Karpas-422 (cell line): ENCODE data around the gene CDHR4. TPM values are rescaled to one million over a fixed set of nuclear protein-coding genes. Genes with fewer than 3 reads are reported as not detected.

Experiments
- DNase-seq: peaks from one replicate; pipeline ENCODE4 v3.0.0-alpha.2; 2015
- H2AFZ ChIP-seq: fragments of 200-600 bp; sonication (generic); 2 replicates; pipeline ENCODE4 v1.6.1; 2014; ENCODE audit warnings: antibody characterized with exemption, low read length, mixed read lengths
- H3K27ac ChIP-seq: fragments of 200-600 bp; sonication (generic); 2 replicates; pipeline ENCODE4 v1.5.1; 2014; ENCODE audit warnings: mild to moderate bottlenecking, low read length, moderate library complexity
- H3K27me3 ChIP-seq: fragments of 200-600 bp; sonication (generic); 2 replicates; pipeline ENCODE4 v1.6.1; 2014; ENCODE audit warnings: low read length, mixed read lengths
- H3K36me3 ChIP-seq: fragments of 200-600 bp; sonication (generic); 2 replicates; pipeline ENCODE4 v1.6.1; 2014; ENCODE audit warnings: low read length, mixed read lengths; ENCODE audit not compliant: insufficient read depth
- H3K4me1 ChIP-seq: fragments of 200-600 bp; sonication (generic); 2 replicates; pipeline ENCODE4 v1.6.1; 2014; ENCODE audit warnings: mild to moderate bottlenecking, low read length, mixed read lengths
- H3K4me2 ChIP-seq: fragments of 200-600 bp; sonication (generic); 2 replicates; pipeline ENCODE4 v1.6.1; 2014; ENCODE audit warnings: low read length, low read depth, mild to moderate bottlenecking; ENCODE audit not compliant: poor library complexity, severe bottlenecking
- H3K4me3 ChIP-seq: fragments of 200-600 bp; sonication (generic); 2 replicates; pipeline ENCODE4 v1.5.1; 2014; ENCODE audit warnings: mild to moderate bottlenecking, antibody characterized with exemption, low read length, mixed read lengths
- H3K79me2 ChIP-seq: fragments of 200-600 bp; sonication (generic); 2 replicates; pipeline ENCODE4 v1.6.1; 2014; ENCODE audit warnings: mild to moderate bottlenecking, low read length, mixed read lengths
- H3K9ac ChIP-seq: fragments of 200-600 bp; sonication (generic); 2 replicates; pipeline ENCODE4 v1.6.0; 2014; ENCODE audit warnings: low read length
- H3K9me2 ChIP-seq: fragments of 200-600 bp; sonication (generic), shearing (Covaris generic); replicated peaks from 2 replicates; pipeline ENCODE4 v1.6.0; 2014; ENCODE audit warnings: mild to moderate bottlenecking, low read length, moderate library complexity; ENCODE audit not compliant: insufficient read depth
- H3K9me3 ChIP-seq: fragments of 300-700, 200-600 bp; sonication (generic); 2 replicates; pipeline ENCODE4 v1.6.1; 2014; ENCODE audit warnings: low read length, mixed read lengths
- H4K20me1 ChIP-seq: fragments of 200-600 bp; sonication (generic); 2 replicates; pipeline ENCODE4 v1.6.1; 2014; ENCODE audit warnings: mild to moderate bottlenecking, antibody characterized with exemption, low read length, low read depth; ENCODE audit not compliant: insufficient read depth
- total RNA-seq: library from RNA; depleted of rRNA; stranded (reverse); fragments of >200 nt; shearing (Covaris generic); gene quantifications from 2 replicates; pipeline ENCODE4 v1.2.3, GENCODE V29; 2014; ENCODE audit warnings: low replicate concordance

CDHR4 gene
- total RNA-seq, 1 experiment from 2014 or later, result not detected

- no peaks in the 10 kb centered on the region for H3K9me2 ChIP-seq
- peak overlapping the region; percentile 61 for H3K9ac ChIP-seq
- no peaks in the 10 kb centered on the region for H3K79me2 ChIP-seq
- H4K20me1 ChIP-seq, result no peaks in the 10 kb centered on the region
- DNase-seq, result peak; percentile 65
- no peaks in the 10 kb centered on the region for H3K27me3 ChIP-seq
- peak overlapping the region; percentile 71 for H3K27ac ChIP-seq
- H3K4me3 ChIP-seq, result peak overlapping the region; percentile 56; the same call in 1 of the 2 replicates
- no peaks in the 10 kb centered on the region for H3K36me3 ChIP-seq
- peaks cover 49% of the 10 kb centered on the region for H3K4me1 ChIP-seq
- no peaks in the 10 kb centered on the region for H3K9me3 ChIP-seq
- no peak overlapping the region; the same call in 1 of the 2 replicates for H2AFZ ChIP-seq
- H3K4me2 ChIP-seq, result peak overlapping the region; percentile 99
These were observed 6.4 kb upstream of the CDHR4 start for GRCh38 chr3:49805897-49806701.

GRCh38 chr3:49805367-49805782 is 5.7 kb upstream of the CDHR4 start:
- H3K9me2 ChIP-seq, result no peaks in the 10 kb centered on the region
- H2AFZ ChIP-seq, result no peak overlapping the region
- H3K36me3 ChIP-seq, result no peaks in the 10 kb centered on the region
- peak overlapping the region; percentile 56; the same call in 1 of the 2 replicates for H3K4me3 ChIP-seq
- H3K9ac ChIP-seq, result peak overlapping the region; percentile 61
- H3K4me1 ChIP-seq, result peaks cover 49% of the 10 kb centered on the region
- peak overlapping the region; percentile 99 for H3K4me2 ChIP-seq
- H3K27ac ChIP-seq, result peak overlapping the region; percentile 71
- H3K79me2 ChIP-seq, result no peaks in the 10 kb centered on the region
- peak; percentile 87 for DNase-seq
- no peaks in the 10 kb centered on the region for H3K9me3 ChIP-seq
- no peaks in the 10 kb centered on the region for H3K27me3 ChIP-seq
- no peaks in the 10 kb centered on the region for H4K20me1 ChIP-seq

GRCh38 chr3:49804141-49805041 is 4.7 kb upstream of the CDHR4 start:
- Histone ChIP-seq H3K36me3 (no peaks in the 10 kb centered on the region), H3K4me2 (peak overlapping the region; percentile 99), H3K79me2 (no peaks in the 10 kb centered on the region), H3K27ac (peak overlapping the region; percentile 46; the same call in 1 of the 2 replicates), H3K27me3 (no peaks in the 10 kb centered on the region), H3K4me1 (peaks cover 49% of the 10 kb centered on the region), H2AFZ (no peak overlapping the region; the same call in 1 of the 2 replicates), H4K20me1 (no peaks in the 10 kb centered on the region), H3K4me3 (peak overlapping the region; percentile 98; the same call in 1 of the 2 replicates), H3K9me3 (no peaks in the 10 kb centered on the region), H3K9ac (peak overlapping the region; percentile 83), H3K9me2 (no peaks in the 10 kb centered on the region)
- peak; percentile 54 for DNase-seq

GRCh38 chr3:49803465-49804140 is 3.9 kb upstream of the CDHR4 start:
- Histone ChIP-seq H2AFZ (peak overlapping the region; percentile 100), H3K9ac (peak overlapping the region; percentile 83), H3K36me3 (no peaks in the 10 kb centered on the region), H3K9me3 (no peaks in the 10 kb centered on the region), H3K4me1 (peaks cover 49% of the 10 kb centered on the region), H3K4me3 (peak overlapping the region; percentile 98), H4K20me1 (no peaks in the 10 kb centered on the region), H3K27me3 (no peaks in the 10 kb centered on the region), H3K79me2 (no peaks in the 10 kb centered on the region), H3K9me2 (no peaks in the 10 kb centered on the region), H3K27ac (no peak overlapping the region), H3K4me2 (peak overlapping the region; percentile 99)
- DNase-seq, result peak; percentile 75

GRCh38 chr3:49802719-49803464 is 3.2 kb upstream of the CDHR4 start, which contains the start of gene INKA1:
INKA1 (plus strand) TSS chr3:49803261; CDS start chr3:49803393, 132 bp downstream.
- peak within 1 kb of the TSS; percentile 100 for H2AFZ ChIP-seq
- no peaks in the 10 kb centered on the region for H3K79me2 ChIP-seq
- no peak within 1 kb of the TSS for H3K27ac ChIP-seq
- DNase-seq, result peak; percentile 95
- no peaks in the 10 kb centered on the region for H3K9me2 ChIP-seq
- no peaks in the 10 kb centered on the region for H4K20me1 ChIP-seq
- peak within 1 kb of the TSS; percentile 83 for H3K9ac ChIP-seq
- H3K9me3 ChIP-seq, result no peaks in the 10 kb centered on the region
- H3K4me3 ChIP-seq, result peak within 1 kb of the TSS; percentile 98
- peak within 1 kb of the TSS; percentile 99 for H3K4me2 ChIP-seq
- no peaks in the 10 kb centered on the region for H3K36me3 ChIP-seq
- no peaks in the 10 kb centered on the region for H3K27me3 ChIP-seq
- H3K4me1 ChIP-seq, result peaks cover 49% of the 10 kb centered on the region

- no peaks in the 10 kb centered on the region for H3K27me3 ChIP-seq
- H3K9ac ChIP-seq, result no peak overlapping the region
- no peak for DNase-seq
- H3K4me2 ChIP-seq, result no peak overlapping the region
- H4K20me1 ChIP-seq, result no peaks in the 10 kb centered on the region
- no peak overlapping the region for H3K27ac ChIP-seq
- no peaks in the 10 kb centered on the region for H3K36me3 ChIP-seq
- H3K9me3 ChIP-seq, result no peaks in the 10 kb centered on the region
- no peaks in the 10 kb centered on the region for H3K79me2 ChIP-seq
- no peak overlapping the region for H2AFZ ChIP-seq
- H3K9me2 ChIP-seq, result no peaks in the 10 kb centered on the region
- peaks cover 36% of the 10 kb centered on the region for H3K4me1 ChIP-seq
- no peak overlapping the region for H3K4me3 ChIP-seq
These were observed 1.5 kb upstream of the CDHR4 start for GRCh38 chr3:49801160-49801559.

- no peak overlapping the region for H3K4me2 ChIP-seq
- H3K4me1 ChIP-seq, result peaks cover 15% of the 10 kb centered on the region
- no peaks in the 10 kb centered on the region for H3K27me3 ChIP-seq
- no peak overlapping the region for H2AFZ ChIP-seq
- H3K9me2 ChIP-seq, result no peaks in the 10 kb centered on the region
- H4K20me1 ChIP-seq, result no peaks in the 10 kb centered on the region
- H3K27ac ChIP-seq, result no peak overlapping the region
- no peak for DNase-seq
- H3K9ac ChIP-seq, result no peak overlapping the region
- no peaks in the 10 kb centered on the region for H3K36me3 ChIP-seq
- H3K79me2 ChIP-seq, result no peaks in the 10 kb centered on the region
- H3K9me3 ChIP-seq, result no peaks in the 10 kb centered on the region
- H3K4me3 ChIP-seq, result no peak overlapping the region
These were observed 568 bp downstream of the CDHR4 start for GRCh38 chr3:49799105-49799504.
